ENCODE results near the gene OTOG. TPM values are rescaled to one million over a fixed set of nuclear protein-coding genes. Genes with fewer than 3 reads are reported as not detected.

The OTOG gene
- total and polyA plus RNA-seq, 4 donors = not detected

- DNase-seq (peak in 1 of 2 donors; percentile 37), ATAC-seq (ENCODE audit: low FRiP score) (no peak)
- Histone ChIP-seq H3K4me3 (ENCODE audit: low read length in 2 of 2) (no peak overlapping the region), H3K4me1 (ENCODE audit: control insufficient read depth in 1 of 2, insufficient read depth in 2 of 2, low read length in 2 of 2) (no peaks in the 10 kb centered on the region), H3K36me3 (ENCODE audit: control insufficient read depth in 1 of 2, insufficient read depth in 2 of 2, low read length in 1 of 2) (no peaks in the 10 kb centered on the region), H3K27me3 (ENCODE audit: control insufficient read depth in 1 of 2, insufficient read depth in 2 of 2, low read length in 1 of 2) (no peaks in the 10 kb centered on the region), H3K27ac (ENCODE audit: low read depth in 1 of 2, low read length in 2 of 2) (no peak overlapping the region), H3K9me3 (ENCODE audit: control insufficient read depth, low read length) (no peaks in the 10 kb centered on the region)
- intact Hi-C loops (cut with DNase I) = no loop called here
- WGBS, 2 donors = 86 to 87% methylated on average over 7 of the region's 7 CpGs
These were observed 43.4 kb downstream of the OTOG start for GRCh38 chr11:17590463-17590862.

GRCh38 chr11:17591293-17591692 is 44.2 kb downstream of the OTOG start:
- Histone ChIP-seq H3K27me3 (ENCODE audit: control insufficient read depth in 1 of 2, insufficient read depth in 2 of 2, low read length in 1 of 2) (no peaks in the 10 kb centered on the region), H3K36me3 (ENCODE audit: control insufficient read depth in 1 of 2, insufficient read depth in 2 of 2, low read length in 1 of 2) (no peaks in the 10 kb centered on the region), H3K4me3 (ENCODE audit: low read length in 2 of 2) (no peak overlapping the region), H3K4me1 (ENCODE audit: control insufficient read depth in 1 of 2, insufficient read depth in 2 of 2, low read length in 2 of 2) (no peaks in the 10 kb centered on the region), H3K27ac (ENCODE audit: low read depth in 1 of 2, low read length in 2 of 2) (no peak overlapping the region), H3K9me3 (ENCODE audit: control insufficient read depth, low read length) (no peaks in the 10 kb centered on the region)
- 87 to 90% methylated on average over 11 of the region's 11 CpGs for WGBS, 2 donors
- ATAC-seq (ENCODE audit: low FRiP score) (no peak), DNase-seq (peak in 1 of 2 donors; percentile 33)
- intact Hi-C loops (cut with DNase I) = no loop called here

- Histone ChIP-seq H3K4me3 (ENCODE audit: low read length in 2 of 2) (no peak overlapping the region), H3K27me3 (ENCODE audit: control insufficient read depth in 1 of 2, insufficient read depth in 2 of 2, low read length in 1 of 2) (no peaks in the 10 kb centered on the region), H3K9me3 (ENCODE audit: control insufficient read depth, low read length) (no peaks in the 10 kb centered on the region), H3K27ac (ENCODE audit: low read depth in 1 of 2, low read length in 2 of 2) (no peak overlapping the region), H3K36me3 (ENCODE audit: control insufficient read depth in 1 of 2, insufficient read depth in 2 of 2, low read length in 1 of 2) (no peaks in the 10 kb centered on the region), H3K4me1 (ENCODE audit: control insufficient read depth in 1 of 2, insufficient read depth in 2 of 2, low read length in 2 of 2) (no peaks in the 10 kb centered on the region)
- intact Hi-C loops (cut with DNase I) = no loop called here
- DNase-seq (peak in 1 of 2 donors; percentile 49), ATAC-seq (ENCODE audit: low FRiP score) (no peak)
- 76 to 77% methylated on average over 9 of the region's 9 CpGs for WGBS, 2 donors
These were observed 46.6 kb downstream of the OTOG start for GRCh38 chr11:17593466-17594245.

- WGBS, 2 donors = 85 to 86% methylated on average over 5 of the region's 5 CpGs
These were observed 47.7 kb downstream of the OTOG start for GRCh38 chr11:17594686-17595192.

GRCh38 chr11:17595526-17596309 is 48.7 kb downstream of the OTOG start:
- ATAC-seq (ENCODE audit: low FRiP score) = no peak

More at GRCh38 chr11:17594686-17595192, 47.7 kb downstream of the OTOG start:
- H3K4me1 ChIP-seq (ENCODE audit: control insufficient read depth in 1 of 2, insufficient read depth in 2 of 2, low read length in 2 of 2) = no peaks in the 10 kb centered on the region
- no peak overlapping the region for H3K4me3 ChIP-seq (ENCODE audit: low read length in 2 of 2)
- no peaks in the 10 kb centered on the region for H3K27me3 ChIP-seq (ENCODE audit: control insufficient read depth in 1 of 2, insufficient read depth in 2 of 2, low read length in 1 of 2)
- intact Hi-C loops (cut with DNase I) = loop anchor here (5.0 kb wide), 2 partner anchors 138 to 378 kb away; partner anchors contain the start of gene KCNC1 (in 1 of the 2)
- no peaks in the 10 kb centered on the region for H3K9me3 ChIP-seq (ENCODE audit: control insufficient read depth, low read length)
- H3K27ac ChIP-seq (ENCODE audit: low read depth in 1 of 2, low read length in 2 of 2) = no peak overlapping the region
- ATAC-seq (ENCODE audit: low FRiP score) (no peak), DNase-seq (no peak)
- H3K36me3 ChIP-seq (ENCODE audit: control insufficient read depth in 1 of 2, insufficient read depth in 2 of 2, low read length in 1 of 2) = no peaks in the 10 kb centered on the region

GRCh38 chr11:17596310-17596669 is 49.2 kb downstream of the OTOG start:
- no peak overlapping the region for H3K4me3 ChIP-seq (ENCODE audit: low read length in 2 of 2)
- intact Hi-C loops (cut with DNase I) = loop anchor here (5.0 kb wide), 2 partner anchors 136 to 376 kb away; partner anchors contain the start of gene KCNC1 (in 1 of the 2)
- WGBS, 2 donors = 70 to 78% methylated on average over 1 of the region's 1 CpG
- no peaks in the 10 kb centered on the region for H3K4me1 ChIP-seq (ENCODE audit: control insufficient read depth in 1 of 2, insufficient read depth in 2 of 2, low read length in 2 of 2)
- H3K9me3 ChIP-seq (ENCODE audit: control insufficient read depth, low read length) = no peaks in the 10 kb centered on the region
- H3K36me3 ChIP-seq (ENCODE audit: control insufficient read depth in 1 of 2, insufficient read depth in 2 of 2, low read length in 1 of 2) = no peaks in the 10 kb centered on the region
- DNase-seq = peak; percentile 6 to 26
- no peak for ATAC-seq (ENCODE audit: low FRiP score)
- no peaks in the 10 kb centered on the region for H3K27me3 ChIP-seq (ENCODE audit: control insufficient read depth in 1 of 2, insufficient read depth in 2 of 2, low read length in 1 of 2)
- no peak overlapping the region for H3K27ac ChIP-seq (ENCODE audit: low read depth in 1 of 2, low read length in 2 of 2)

More at GRCh38 chr11:17595526-17596309, 48.7 kb downstream of the OTOG start:
- Histone ChIP-seq H3K4me3 (ENCODE audit: low read length in 2 of 2) (no peak overlapping the region), H3K36me3 (ENCODE audit: control insufficient read depth in 1 of 2, insufficient read depth in 2 of 2, low read length in 1 of 2) (no peaks in the 10 kb centered on the region), H3K27me3 (ENCODE audit: control insufficient read depth in 1 of 2, insufficient read depth in 2 of 2, low read length in 1 of 2) (no peaks in the 10 kb centered on the region), H3K9me3 (ENCODE audit: control insufficient read depth, low read length) (no peaks in the 10 kb centered on the region), H3K4me1 (ENCODE audit: control insufficient read depth in 1 of 2, insufficient read depth in 2 of 2, low read length in 2 of 2) (no peaks in the 10 kb centered on the region), H3K27ac (ENCODE audit: low read depth in 1 of 2, low read length in 2 of 2) (no peak overlapping the region)
- WGBS, 2 donors = 78 to 83% methylated on average over 7 of the region's 7 CpGs
- DNase-seq = peak; percentile 6 to 41
- intact Hi-C loops (cut with DNase I) = loop anchor here (5.0 kb wide), 2 partner anchors 137 to 377 kb away; partner anchors contain the start of gene KCNC1 (in 1 of the 2)

GRCh38 chr11:17596711-17597110 is 49.7 kb downstream of the OTOG start:
- 78 to 80% methylated on average over 7 of the region's 7 CpGs for WGBS, 2 donors
- H3K36me3 ChIP-seq (ENCODE audit: control insufficient read depth in 1 of 2, insufficient read depth in 2 of 2, low read length in 1 of 2) = no peaks in the 10 kb centered on the region
- H3K27me3 ChIP-seq (ENCODE audit: control insufficient read depth in 1 of 2, insufficient read depth in 2 of 2, low read length in 1 of 2) = no peaks in the 10 kb centered on the region
- no peaks in the 10 kb centered on the region for H3K4me1 ChIP-seq (ENCODE audit: control insufficient read depth in 1 of 2, insufficient read depth in 2 of 2, low read length in 2 of 2)
- DNase-seq (peak; percentile 22 to 35), ATAC-seq (ENCODE audit: low FRiP score) (no peak)
- H3K27ac ChIP-seq (ENCODE audit: low read depth in 1 of 2, low read length in 2 of 2) = no peak overlapping the region
- H3K9me3 ChIP-seq (ENCODE audit: control insufficient read depth, low read length) = no peaks in the 10 kb centered on the region
- H3K4me3 ChIP-seq (ENCODE audit: low read length in 2 of 2) = no peak overlapping the region
- intact Hi-C loops (cut with DNase I) = loop anchor here (5.0 kb wide), 2 partner anchors 136 to 376 kb away; partner anchors contain the start of gene KCNC1 (in 1 of the 2)

- no peaks in the 10 kb centered on the region for H3K27me3 ChIP-seq (ENCODE audit: control insufficient read depth in 1 of 2, insufficient read depth in 2 of 2, low read length in 1 of 2)
- H3K4me1 ChIP-seq (ENCODE audit: control insufficient read depth in 1 of 2, insufficient read depth in 2 of 2, low read length in 2 of 2) = no peaks in the 10 kb centered on the region
- H3K27ac ChIP-seq (ENCODE audit: low read depth in 1 of 2, low read length in 2 of 2) = no peak overlapping the region
- no peaks in the 10 kb centered on the region for H3K36me3 ChIP-seq (ENCODE audit: control insufficient read depth in 1 of 2, insufficient read depth in 2 of 2, low read length in 1 of 2)
- ATAC-seq (ENCODE audit: low FRiP score) (no peak), DNase-seq (peak in 1 of 2 donors; percentile 30)
- 60 to 65% methylated on average over 5 of the region's 5 CpGs for WGBS, 2 donors
- no peak overlapping the region for H3K4me3 ChIP-seq (ENCODE audit: low read length in 2 of 2)
- H3K9me3 ChIP-seq (ENCODE audit: control insufficient read depth, low read length) = no peaks in the 10 kb centered on the region
- intact Hi-C loops (cut with DNase I) = loop anchor here (2.0 to 5.0 kb wide), 3 partner anchors 135 to 381 kb away; partner anchors contain the start of gene KCNC1 (in 1 of the 2)
These were observed 50.7 kb downstream of the OTOG start for GRCh38 chr11:17597770-17598169.
